Chondrocyte (in vitro differentiated cells): Measurements from ENCODE around the gene ABCA1. TPM values are rescaled to one million over a fixed set of nuclear protein-coding genes. Genes with fewer than 3 reads are reported as not detected.
"Not testable (repeated sequence)": the region's sequence is repeated elsewhere in the genome, so short reads cannot be mapped to it uniquely, and the experiment has no call there.

Source experiments
- DNase-seq: peaks from one replicate; pipeline ENCODE4 v3.0.0; 2021; ENCODE audit warnings: mixed read lengths, low spot score
- H3K27ac Mint-ChIP-seq: one replicate; pipeline ENCODE4 v1.8.0; 2021; ENCODE audit warnings: mild to moderate bottlenecking, moderate library complexity, mixed read lengths; ENCODE audit not compliant: unreplicated experiment
- H3K27me3 Mint-ChIP-seq: 2 replicates; pipeline ENCODE4 v1.8.0; 2021; ENCODE audit warnings: low read depth, mixed read lengths
- H3K36me3 Mint-ChIP-seq: 2 replicates; pipeline ENCODE4 v1.8.0; 2021; ENCODE audit warnings: low read depth, mixed read lengths
- H3K4me1 Mint-ChIP-seq: 2 replicates; pipeline ENCODE4 v1.8.0; 2021; ENCODE audit warnings: low read depth, mild to moderate bottlenecking, mixed read lengths
- H3K4me3 Mint-ChIP-seq: one replicate; pipeline ENCODE4 v1.8.0; 2021; ENCODE audit warnings: mild to moderate bottlenecking, moderate library complexity, mixed read lengths; ENCODE audit not compliant: unreplicated experiment
- H3K9me3 Mint-ChIP-seq: 2 replicates; pipeline ENCODE4 v1.8.0; 2021; ENCODE audit warnings: low read depth, mixed read lengths
- total RNA-seq: library from RNA; stranded (reverse); gene quantifications from 3 replicates; pipeline ENCODE4 v1.2.1, GENCODE V29; 2021
- TF ChIP-seq, protein P1 (sequence below): fragments of 200-600 bp; sonication (generic); IDR thresholded peaks from 2 replicates; pipeline ENCODE4 v1.5.0; 2021; ENCODE audit warnings: antibody characterized with exemption, mild to moderate bottlenecking, moderate library complexity

Gene ABCA1
- total RNA-seq, 1 donor from 2014 or later = 22.4 TPM

DNA sequence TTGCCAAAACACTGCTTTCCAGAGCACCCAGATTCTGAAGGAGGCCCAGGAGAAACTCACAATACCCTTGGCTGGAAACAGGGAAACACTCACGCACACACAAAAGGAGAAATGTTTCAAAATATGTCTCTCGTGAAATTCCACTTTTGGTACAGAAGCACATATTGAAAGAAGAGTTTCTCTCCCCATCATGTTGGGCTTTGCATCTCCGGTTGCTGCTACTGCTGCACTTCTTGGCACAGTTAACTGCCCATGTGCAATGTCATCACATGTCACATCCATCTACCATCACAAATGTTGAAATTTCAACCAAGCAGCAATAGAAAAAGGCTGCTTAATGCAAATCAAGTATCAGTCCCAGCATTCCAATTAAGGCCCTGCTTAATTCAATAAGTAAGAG, 72.1 kb downstream of the ABCA1 start:
- Mint-ChIP-seq H3K4me1 (peaks cover 67% of the 10 kb centered on the region), H3K9me3 (no peaks in the 10 kb centered on the region), H3K27ac (no peak overlapping the region), H3K27me3 (no peaks in the 10 kb centered on the region), H3K4me3 (no peak overlapping the region), H3K36me3 (peaks cover 7% of the 10 kb centered on the region)
- no peak for DNase-seq
- TF ChIP-seq, protein P1, sequence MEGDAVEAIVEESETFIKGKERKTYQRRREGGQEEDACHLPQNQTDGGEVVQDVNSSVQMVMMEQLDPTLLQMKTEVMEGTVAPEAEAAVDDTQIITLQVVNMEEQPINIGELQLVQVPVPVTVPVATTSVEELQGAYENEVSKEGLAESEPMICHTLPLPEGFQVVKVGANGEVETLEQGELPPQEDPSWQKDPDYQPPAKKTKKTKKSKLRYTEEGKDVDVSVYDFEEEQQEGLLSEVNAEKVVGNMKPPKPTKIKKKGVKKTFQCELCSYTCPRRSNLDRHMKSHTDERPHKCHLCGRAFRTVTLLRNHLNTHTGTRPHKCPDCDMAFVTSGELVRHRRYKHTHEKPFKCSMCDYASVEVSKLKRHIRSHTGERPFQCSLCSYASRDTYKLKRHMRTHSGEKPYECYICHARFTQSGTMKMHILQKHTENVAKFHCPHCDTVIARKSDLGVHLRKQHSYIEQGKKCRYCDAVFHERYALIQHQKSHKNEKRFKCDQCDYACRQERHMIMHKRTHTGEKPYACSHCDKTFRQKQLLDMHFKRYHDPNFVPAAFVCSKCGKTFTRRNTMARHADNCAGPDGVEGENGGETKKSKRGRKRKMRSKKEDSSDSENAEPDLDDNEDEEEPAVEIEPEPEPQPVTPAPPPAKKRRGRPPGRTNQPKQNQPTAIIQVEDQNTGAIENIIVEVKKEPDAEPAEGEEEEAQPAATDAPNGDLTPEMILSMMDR = no peak

DNA sequence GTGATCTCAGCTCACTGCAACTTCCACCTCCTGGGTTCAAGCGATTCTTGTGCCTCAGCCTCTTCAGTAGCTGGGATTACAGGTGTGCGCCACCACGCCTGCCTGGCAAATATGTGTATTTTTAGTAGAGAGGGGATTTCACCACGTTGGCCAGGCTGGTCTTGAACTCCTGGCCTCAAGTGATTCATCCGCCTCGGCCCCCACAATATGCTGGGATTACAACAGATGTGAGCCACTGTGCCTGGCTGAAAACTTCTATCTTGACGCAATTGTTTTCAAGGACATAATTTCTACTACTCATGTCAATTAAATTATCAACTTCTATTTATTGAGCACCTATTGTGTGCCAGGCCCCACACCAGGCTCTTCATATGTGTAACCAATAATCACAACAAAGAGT, 72.7 kb downstream of the ABCA1 start:
- not testable (repeated sequence) for H3K36me3 Mint-ChIP-seq, H3K27me3 Mint-ChIP-seq, DNase-seq, H3K27ac Mint-ChIP-seq, H3K9me3 Mint-ChIP-seq, H3K4me3 Mint-ChIP-seq
- H3K4me1 Mint-ChIP-seq = peaks cover 68% of the 10 kb centered on the region

DNA sequence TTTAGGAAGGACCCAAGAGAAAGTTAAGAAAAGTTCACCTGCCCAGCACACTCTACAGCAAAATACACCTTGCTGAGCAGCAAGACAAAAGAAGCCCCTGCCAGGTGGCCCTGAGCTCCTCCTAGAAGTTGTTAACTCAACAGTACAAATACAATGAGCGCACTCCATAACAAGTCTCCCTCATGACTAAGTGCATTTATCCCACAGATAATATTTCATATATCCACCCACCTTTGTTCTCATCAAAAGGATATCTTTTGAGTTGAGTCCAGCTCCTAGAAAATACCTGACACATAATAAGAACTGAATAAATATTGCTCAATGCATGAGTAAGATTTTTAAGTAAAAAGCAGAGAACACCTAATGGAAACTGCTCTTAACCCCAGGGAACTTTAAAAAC, 73.3 kb downstream of the ABCA1 start:
- no peak overlapping the region for H3K4me3 Mint-ChIP-seq
- no peak for DNase-seq
- TF ChIP-seq, protein P1 = no peak

DNA sequence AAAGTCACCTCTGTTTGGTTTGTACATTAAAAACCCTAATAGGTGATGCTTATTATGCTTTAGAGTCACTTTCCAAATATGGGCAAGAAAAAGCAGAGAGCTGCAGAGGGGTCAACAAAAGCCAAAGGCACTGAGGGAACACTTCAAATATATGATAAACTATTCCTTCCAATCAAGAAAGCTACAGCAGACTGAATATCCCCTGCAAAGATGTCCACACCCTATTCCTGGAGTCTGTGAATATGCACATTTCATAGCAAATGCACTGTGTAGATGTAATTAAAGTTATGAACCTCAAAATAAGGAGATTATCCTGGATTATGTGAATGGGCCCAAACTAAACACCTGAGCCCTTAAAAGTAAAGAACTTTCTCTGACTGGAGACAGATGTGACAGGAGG, 74.3 kb downstream of the ABCA1 start:
- TF ChIP-seq, protein P1 = no peak
- Mint-ChIP-seq H3K4me3 (no peak overlapping the region), H3K4me1 (peaks cover 68% of the 10 kb centered on the region), H3K9me3 (no peaks in the 10 kb centered on the region), H3K27ac (no peak overlapping the region), H3K36me3 (peaks cover 7% of the 10 kb centered on the region), H3K27me3 (no peaks in the 10 kb centered on the region)
- no peak for DNase-seq

More for the DNA sequence above, 73.3 kb downstream of the ABCA1 start:
- Mint-ChIP-seq H3K9me3 (no peaks in the 10 kb centered on the region), H3K27me3 (no peaks in the 10 kb centered on the region), H3K4me1 (peaks cover 68% of the 10 kb centered on the region), H3K36me3 (peaks cover 7% of the 10 kb centered on the region), H3K27ac (no peak overlapping the region)

DNA sequence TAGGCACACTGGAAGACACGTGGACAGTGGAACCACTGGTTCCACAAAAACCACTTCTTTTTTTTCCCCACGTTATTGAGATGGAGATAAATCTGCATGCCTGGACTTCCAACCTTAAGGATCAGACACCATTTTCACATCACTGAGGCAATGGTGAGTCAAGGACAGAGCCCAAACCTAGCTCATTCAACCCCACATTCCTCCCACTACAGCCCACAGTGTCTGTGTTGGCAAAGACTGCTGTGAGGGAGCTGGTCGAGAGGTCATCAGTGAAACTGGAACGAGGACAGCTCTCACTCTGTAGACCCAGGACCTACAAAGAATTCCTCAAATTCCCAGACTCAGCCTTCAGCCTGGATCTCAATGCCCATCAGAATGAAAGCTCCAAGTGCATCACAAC, 74.8 kb downstream of the ABCA1 start:
- no peaks in the 10 kb centered on the region for H3K27me3 Mint-ChIP-seq
- H3K9me3 Mint-ChIP-seq = no peaks in the 10 kb centered on the region
- no peak overlapping the region for H3K4me3 Mint-ChIP-seq
- TF ChIP-seq, protein P1 = no peak
- DNase-seq = no peak
- H3K36me3 Mint-ChIP-seq = peaks cover 4% of the 10 kb centered on the region
- H3K27ac Mint-ChIP-seq = no peak overlapping the region
- peaks cover 64% of the 10 kb centered on the region for H3K4me1 Mint-ChIP-seq

DNA sequence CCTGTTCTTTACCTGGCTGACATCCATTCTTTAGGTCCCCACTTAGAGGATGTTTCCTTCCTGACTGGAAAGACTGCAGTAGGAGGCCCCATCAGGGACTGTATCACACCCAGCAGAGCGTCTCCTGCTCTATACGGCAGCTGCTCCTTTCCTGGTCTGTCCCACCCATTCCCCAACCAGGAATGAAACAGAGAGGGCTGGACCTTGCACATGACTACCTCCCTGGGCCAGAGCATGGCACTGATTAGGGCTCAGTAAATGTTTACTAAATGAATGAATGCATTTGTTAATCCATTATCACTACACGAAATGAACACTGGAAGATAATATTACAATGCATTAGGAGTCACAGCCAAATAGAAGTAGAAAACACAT, 76.4 kb downstream of the ABCA1 start:
- Mint-ChIP-seq H3K36me3 (peaks cover 3% of the 10 kb centered on the region), H3K4me1 (peaks cover 56% of the 10 kb centered on the region), H3K4me3 (no peak overlapping the region), H3K27me3 (no peaks in the 10 kb centered on the region), H3K27ac (no peak overlapping the region), H3K9me3 (no peaks in the 10 kb centered on the region)
- no peak for DNase-seq
- TF ChIP-seq, protein P1 = no peak
